BLaER1 (cell line): ENCODE data around the gene CDK6.
A peak's percentile ranks its signal among the peaks of the same experiment; 100 is the strongest.

Source experiments
- H3K27ac ChIP-seq: shearing (Covaris generic); formaldehyde crosslinking; 2 replicates; pipeline ENCODE4 v1.8.1; 2022
- H3K27me3 ChIP-seq: shearing (Covaris generic); formaldehyde crosslinking; 2 replicates; pipeline ENCODE4 v1.8.1; 2022
- H3K36me3 ChIP-seq: shearing (Covaris generic); formaldehyde crosslinking; 2 replicates; pipeline ENCODE4 v1.8.1; 2022
- H3K4me1 ChIP-seq: shearing (Covaris generic); formaldehyde crosslinking; 2 replicates; pipeline ENCODE4 v1.8.1; 2022
- H3K4me2 ChIP-seq: shearing (Covaris generic); formaldehyde crosslinking; 2 replicates; pipeline ENCODE4 v1.8.1; 2022
- H3K4me3 ChIP-seq: shearing (Covaris generic); formaldehyde crosslinking; 2 replicates; pipeline ENCODE4 v1.8.1; 2022
- H3K9ac ChIP-seq: shearing (Covaris generic); formaldehyde crosslinking; 2 replicates; pipeline ENCODE4 v1.8.1; 2022
- H3K9me3 ChIP-seq: shearing (Covaris generic); formaldehyde crosslinking; 2 replicates; pipeline ENCODE4 v1.8.1; 2022
- H4K20me1 ChIP-seq: shearing (Covaris generic); formaldehyde crosslinking; 2 replicates; pipeline ENCODE4 v1.8.1; 2022
- Cebpa-rat ChIP-seq: shearing (Covaris generic); IDR thresholded peaks from 2 replicates; pipeline ENCODE4 v1.8.1; 2022

CDK6 gene

DNA sequence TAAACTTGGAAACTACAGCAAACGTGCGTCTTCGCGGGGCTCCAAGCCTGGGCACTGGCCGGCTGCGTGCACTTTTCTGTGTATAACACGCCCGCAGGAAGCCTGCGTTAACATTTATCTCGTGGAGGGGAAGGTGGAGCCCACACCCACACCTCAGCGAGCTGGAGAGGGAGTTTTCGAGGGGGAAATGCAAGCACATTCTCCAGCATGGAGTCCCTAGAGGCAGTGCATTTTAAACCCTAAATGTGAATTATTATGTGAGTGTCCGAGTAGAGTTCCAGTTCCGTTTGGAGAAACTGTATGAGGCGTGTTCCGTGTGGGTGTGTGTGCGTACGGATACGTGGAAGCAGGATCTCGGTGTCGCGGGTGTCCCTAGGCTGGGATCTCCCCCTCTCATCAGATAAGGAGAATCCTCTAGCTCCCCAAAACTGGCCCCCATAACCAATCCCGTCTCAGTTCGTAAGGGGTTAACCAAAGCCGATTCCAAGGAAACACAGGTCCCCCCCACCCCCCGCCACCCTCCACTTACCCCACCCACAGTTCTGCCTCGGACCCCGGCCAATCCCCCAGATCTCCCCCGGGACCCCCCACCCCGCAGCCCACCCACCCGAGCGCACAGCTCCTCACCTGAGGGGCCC is 403 bp downstream of the CDK6 start:
- peaks cover 92% of the 10 kb centered on the region for H3K27me3 ChIP-seq
- peak overlapping the region; percentile 77 for H3K27ac ChIP-seq
- no peak for TF ChIP-seq Cebpa-rat
- H3K4me2 ChIP-seq, result peak overlapping the region; percentile 81
- peak overlapping the region; percentile 83 for H3K4me3 ChIP-seq
- peaks cover 36% of the 10 kb centered on the region for H4K20me1 ChIP-seq
- H3K9ac ChIP-seq, result peak overlapping the region; percentile 81
- no peaks in the 10 kb centered on the region for H3K9me3 ChIP-seq
- peaks cover 22% of the 10 kb centered on the region for H3K4me1 ChIP-seq
- H3K36me3 ChIP-seq, result no peaks in the 10 kb centered on the region

DNA sequence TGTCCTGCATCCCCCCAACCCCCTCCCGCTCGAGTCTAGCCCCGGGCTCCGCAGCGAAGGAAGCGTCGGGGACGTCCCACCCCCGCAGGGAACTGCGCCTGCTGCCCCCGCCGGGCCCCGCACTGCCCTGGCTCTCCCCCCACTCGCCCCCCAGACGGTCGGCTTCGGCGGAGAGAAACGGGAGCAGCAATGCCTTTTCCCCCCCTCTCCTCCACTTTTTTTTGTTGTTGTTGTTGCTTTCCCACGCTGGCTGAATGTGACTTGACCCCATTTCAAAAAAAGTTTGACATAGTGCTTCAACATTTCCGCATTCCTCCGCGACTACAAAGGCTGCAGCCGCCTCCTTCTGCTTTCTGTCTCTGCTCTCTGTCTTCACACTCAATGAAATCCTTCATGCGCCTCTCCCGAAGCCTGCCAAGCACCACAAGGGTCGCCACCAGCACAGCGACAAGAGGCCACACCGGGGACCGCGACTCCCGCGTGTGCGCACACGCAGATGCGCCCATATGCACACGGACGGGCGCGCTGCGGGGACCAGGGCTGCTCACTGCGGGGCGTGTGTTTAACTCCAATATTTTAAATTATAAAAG is 1.0 kb downstream of the CDK6 start:
- Histone ChIP-seq H3K4me1 (peaks cover 26% of the 10 kb centered on the region), H3K36me3 (no peaks in the 10 kb centered on the region), H3K4me3 (peak overlapping the region; percentile 83), H4K20me1 (peaks cover 43% of the 10 kb centered on the region), H3K27me3 (peaks cover 94% of the 10 kb centered on the region), H3K9me3 (no peaks in the 10 kb centered on the region), H3K4me2 (peak overlapping the region; percentile 81), H3K9ac (peak overlapping the region; percentile 81), H3K27ac (peak overlapping the region; percentile 77)
- no peak for TF ChIP-seq Cebpa-rat

GRCh38 chr7:92834507-92835260 is 1.7 kb downstream of the CDK6 start:
- H3K9me3 ChIP-seq, result no peaks in the 10 kb centered on the region
- H4K20me1 ChIP-seq, result peaks cover 49% of the 10 kb centered on the region
- no peak for TF ChIP-seq Cebpa-rat
- H3K36me3 ChIP-seq, result no peaks in the 10 kb centered on the region
- H3K27me3 ChIP-seq, result peaks cover 94% of the 10 kb centered on the region
- peak overlapping the region; percentile 81 for H3K4me2 ChIP-seq
- peaks cover 33% of the 10 kb centered on the region for H3K4me1 ChIP-seq
- peak overlapping the region; percentile 81 for H3K9ac ChIP-seq
- peak overlapping the region; percentile 77 for H3K27ac ChIP-seq
- peak overlapping the region; percentile 83 for H3K4me3 ChIP-seq

DNA sequence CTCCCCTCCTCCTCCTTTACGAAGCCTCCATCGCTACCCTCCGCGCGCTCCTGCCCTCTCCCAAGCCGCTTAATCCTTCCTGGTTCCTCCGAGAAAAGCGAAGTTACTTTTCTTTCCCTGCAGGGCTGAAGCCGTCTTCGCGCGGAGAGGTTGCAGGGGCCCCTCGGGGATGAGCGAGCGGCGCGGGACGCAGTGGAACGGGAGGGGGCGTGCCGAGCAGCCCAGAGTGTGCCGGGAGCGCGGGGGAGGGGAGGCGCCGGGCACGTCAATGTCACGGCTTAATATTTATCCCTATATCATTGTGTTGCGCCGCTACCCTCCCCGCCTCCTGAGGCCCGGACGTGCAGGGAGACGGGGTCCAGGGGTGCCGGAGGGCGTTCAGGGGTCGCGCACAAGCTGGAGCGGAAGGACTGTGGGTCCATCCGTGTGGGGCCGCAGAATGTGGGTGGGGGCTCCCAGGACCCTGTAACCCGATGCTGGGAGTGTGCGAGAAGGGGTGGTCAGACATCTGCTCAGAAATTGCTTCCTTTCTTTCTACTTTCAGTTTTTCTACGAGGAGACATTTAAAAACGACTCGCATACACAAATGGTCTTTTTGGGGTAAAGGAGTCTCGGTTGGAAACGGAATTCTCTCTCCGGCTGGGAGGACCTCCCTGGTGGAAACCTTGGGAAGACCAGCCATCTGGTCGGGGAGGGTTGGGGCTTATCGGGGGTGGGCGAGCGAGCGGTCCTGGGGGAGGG is 2.4 kb downstream of the CDK6 start:
- Histone ChIP-seq H3K4me3 (peak overlapping the region; percentile 83), H3K4me2 (peak overlapping the region; percentile 81), H3K27ac (peak overlapping the region; percentile 77), H3K9me3 (no peaks in the 10 kb centered on the region), H3K9ac (peak overlapping the region; percentile 81), H3K36me3 (no peaks in the 10 kb centered on the region), H3K4me1 (peaks cover 34% of the 10 kb centered on the region), H4K20me1 (peaks cover 56% of the 10 kb centered on the region), H3K27me3 (peaks cover 96% of the 10 kb centered on the region)
- no peak for TF ChIP-seq Cebpa-rat

GRCh38 chr7:92833024-92833765 is 3.2 kb downstream of the CDK6 start:
- Histone ChIP-seq H3K27ac (peak overlapping the region; percentile 77), H4K20me1 (peaks cover 56% of the 10 kb centered on the region), H3K4me3 (peak overlapping the region; percentile 83), H3K9ac (peak overlapping the region; percentile 81), H3K4me1 (peaks cover 34% of the 10 kb centered on the region), H3K4me2 (peak overlapping the region; percentile 81), H3K36me3 (no peaks in the 10 kb centered on the region), H3K9me3 (no peaks in the 10 kb centered on the region), H3K27me3 (peaks cover 88% of the 10 kb centered on the region)
- TF ChIP-seq Cebpa-rat, result no peak

- Histone ChIP-seq H4K20me1 (peaks cover 58% of the 10 kb centered on the region), H3K9me3 (no peaks in the 10 kb centered on the region), H3K27ac (peak overlapping the region; percentile 77), H3K36me3 (no peaks in the 10 kb centered on the region), H3K9ac (peak overlapping the region; percentile 81), H3K4me2 (peak overlapping the region; percentile 81), H3K4me1 (peaks cover 34% of the 10 kb centered on the region), H3K4me3 (peak overlapping the region; percentile 83), H3K27me3 (peaks cover 83% of the 10 kb centered on the region)
- TF ChIP-seq Cebpa-rat, result no peak
Measured at GRCh38 chr7:92832534-92833023, 3.8 kb downstream of the CDK6 start.

DNA sequence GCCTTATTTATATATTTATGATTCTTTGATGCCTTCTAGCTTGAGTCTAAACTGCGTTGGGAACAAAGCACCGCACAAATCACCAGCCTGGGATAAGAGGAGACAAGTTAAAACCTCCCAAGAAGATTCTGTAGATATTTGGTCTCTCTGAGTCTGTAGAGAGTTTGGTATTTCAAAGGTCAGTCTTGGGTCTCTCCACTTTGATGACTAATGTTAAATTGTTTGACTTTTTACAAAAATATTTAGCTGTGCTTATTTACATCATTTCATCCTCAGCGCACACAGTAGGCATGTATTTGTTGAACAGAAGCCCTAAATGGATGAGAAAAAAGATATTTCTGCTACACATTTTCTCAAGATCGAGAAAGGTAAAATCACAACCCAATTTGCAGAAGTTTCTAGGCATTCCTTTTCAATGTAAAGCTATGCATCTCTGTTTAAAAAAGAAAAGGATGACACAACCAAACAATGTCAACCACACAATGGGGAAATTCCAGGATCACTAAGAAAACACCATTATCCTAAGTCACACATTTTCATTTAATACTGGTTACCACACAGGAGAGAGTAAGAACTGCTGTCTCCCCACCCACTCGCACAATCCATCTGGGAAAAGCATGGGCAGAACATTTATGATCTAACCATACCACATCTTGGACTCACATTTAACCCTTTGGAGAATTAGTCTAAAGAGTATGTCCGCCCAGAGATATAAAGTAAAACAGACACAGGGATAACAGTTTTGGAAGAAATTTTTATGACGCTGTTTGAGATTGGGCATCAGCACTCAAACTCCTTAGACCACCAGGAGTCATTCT is 4.4 kb downstream of the CDK6 start:
- peak overlapping the region; percentile 83 for H3K4me3 ChIP-seq
- no peak for TF ChIP-seq Cebpa-rat
- H3K4me2 ChIP-seq, result peak overlapping the region; percentile 81
- no peaks in the 10 kb centered on the region for H3K9me3 ChIP-seq
- peak overlapping the region; percentile 77 for H3K27ac ChIP-seq
- peaks cover 58% of the 10 kb centered on the region for H4K20me1 ChIP-seq
- no peaks in the 10 kb centered on the region for H3K36me3 ChIP-seq
- peak overlapping the region; percentile 81 for H3K9ac ChIP-seq
- peaks cover 76% of the 10 kb centered on the region for H3K27me3 ChIP-seq
- H3K4me1 ChIP-seq, result peaks cover 34% of the 10 kb centered on the region

DNA sequence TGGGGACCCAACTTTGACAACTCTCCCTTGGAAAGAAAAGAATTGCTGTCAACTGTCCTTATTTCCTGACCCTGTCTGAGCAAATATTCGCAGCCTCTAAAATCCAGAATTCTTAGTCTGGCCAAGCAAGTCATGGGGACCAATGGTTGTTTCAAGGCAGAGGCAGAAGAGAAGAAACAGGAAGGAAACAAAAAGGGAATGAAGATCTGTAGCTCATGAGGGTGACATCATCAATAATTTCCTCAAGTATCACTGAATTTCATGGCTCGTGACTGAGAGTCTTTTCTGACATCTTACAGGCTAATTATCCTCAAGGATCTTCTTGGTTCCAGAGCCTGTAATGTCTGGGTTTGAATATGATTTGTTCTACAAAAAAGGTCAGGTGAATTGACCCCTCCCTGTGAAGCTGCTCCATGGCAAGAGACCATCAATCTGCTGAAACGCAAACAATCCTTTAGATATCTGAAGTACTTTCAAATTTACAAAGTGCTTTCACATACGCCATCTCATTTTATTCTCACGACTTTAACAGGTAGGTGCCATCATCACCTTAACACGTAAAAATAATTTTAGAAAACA is 5.8 kb downstream of the CDK6 start:
- no peak for TF ChIP-seq Cebpa-rat
- H3K36me3 ChIP-seq, result no peaks in the 10 kb centered on the region
- H4K20me1 ChIP-seq, result peaks cover 67% of the 10 kb centered on the region
- H3K27ac ChIP-seq, result no peak overlapping the region
- no peaks in the 10 kb centered on the region for H3K9me3 ChIP-seq
- H3K4me2 ChIP-seq, result peak overlapping the region; percentile 81
- H3K4me3 ChIP-seq, result peak overlapping the region; percentile 83
- H3K4me1 ChIP-seq, result peaks cover 29% of the 10 kb centered on the region
- peak overlapping the region; percentile 81 for H3K9ac ChIP-seq
- peaks cover 64% of the 10 kb centered on the region for H3K27me3 ChIP-seq
